Gastroesophageal sphincter (tissue), 3 donors: ENCODE results near the gene TBC1D14.

Experiments
- EP300 ChIP-seq: sonication (generic); formaldehyde crosslinking; IDR thresholded peaks from one replicate; pipeline ENCODE4 v1.6.1; 2017; ENCODE audit warnings: antibody characterized with exemption, mild to moderate bottlenecking
- POLR2A ChIP-seq, 2 donors: fragments of 450-650 bp; IDR thresholded peaks; one replicate each; pipeline ENCODE4 v1.6.1; 2017; ENCODE audit warnings: antibody characterized with exemption in 2 of 2, mild to moderate bottlenecking in 2 of 2, moderate library complexity in 1 of 2
- POLR2AphosphoS5 ChIP-seq: sonication (generic); formaldehyde crosslinking; IDR thresholded peaks from one replicate; pipeline ENCODE4 v1.6.1; 2017; ENCODE audit warnings: antibody characterized with exemption
- TF ChIP-seq, protein P1 (sequence below), 4 experiments: fragments of 200-600 bp in 2 of 4; fragments of 450-650 bp in 2 of 4; sonication (generic) in 1 of 4; IDR thresholded peaks; one replicate each; pipeline ENCODE4 v1.5.1; 2017 to 2019; ENCODE audit warnings: antibody characterized with exemption in 4 of 4, mild to moderate bottlenecking in 2 of 4, moderate library complexity in 2 of 4

DNA sequence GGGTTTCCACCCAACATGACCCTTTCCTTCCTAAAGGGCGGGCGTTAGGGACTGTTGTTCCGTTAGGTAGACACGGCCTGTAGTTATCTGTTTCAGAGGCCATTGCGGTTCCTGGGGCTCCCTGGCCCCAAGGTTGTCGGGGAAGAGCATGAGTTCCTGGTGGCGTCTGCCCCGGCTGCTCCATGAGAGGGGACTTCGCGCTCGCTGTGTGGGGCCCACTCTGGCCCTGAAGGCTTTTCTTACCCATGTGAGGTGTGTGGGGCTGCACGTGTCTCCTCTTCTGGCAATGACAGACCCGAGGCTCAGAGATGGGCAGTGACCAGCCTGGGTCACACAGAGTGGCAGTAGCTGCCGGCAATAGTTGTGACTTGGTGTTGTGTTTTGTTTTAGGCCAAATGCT lies 142.7 kb downstream of the TBC1D14 start:
- TF ChIP-seq, protein P1, sequence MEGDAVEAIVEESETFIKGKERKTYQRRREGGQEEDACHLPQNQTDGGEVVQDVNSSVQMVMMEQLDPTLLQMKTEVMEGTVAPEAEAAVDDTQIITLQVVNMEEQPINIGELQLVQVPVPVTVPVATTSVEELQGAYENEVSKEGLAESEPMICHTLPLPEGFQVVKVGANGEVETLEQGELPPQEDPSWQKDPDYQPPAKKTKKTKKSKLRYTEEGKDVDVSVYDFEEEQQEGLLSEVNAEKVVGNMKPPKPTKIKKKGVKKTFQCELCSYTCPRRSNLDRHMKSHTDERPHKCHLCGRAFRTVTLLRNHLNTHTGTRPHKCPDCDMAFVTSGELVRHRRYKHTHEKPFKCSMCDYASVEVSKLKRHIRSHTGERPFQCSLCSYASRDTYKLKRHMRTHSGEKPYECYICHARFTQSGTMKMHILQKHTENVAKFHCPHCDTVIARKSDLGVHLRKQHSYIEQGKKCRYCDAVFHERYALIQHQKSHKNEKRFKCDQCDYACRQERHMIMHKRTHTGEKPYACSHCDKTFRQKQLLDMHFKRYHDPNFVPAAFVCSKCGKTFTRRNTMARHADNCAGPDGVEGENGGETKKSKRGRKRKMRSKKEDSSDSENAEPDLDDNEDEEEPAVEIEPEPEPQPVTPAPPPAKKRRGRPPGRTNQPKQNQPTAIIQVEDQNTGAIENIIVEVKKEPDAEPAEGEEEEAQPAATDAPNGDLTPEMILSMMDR (IDR thresholded peaks at IDR 0.05): no peak
- TF ChIP-seq EP300 (no peak), POLR2A (IDR thresholded peaks at IDR 0.05) (no peak), POLR2AphosphoS5 (no peak)
